ENCODE data around the gene TLCD1.

The TLCD1 gene

DNA sequence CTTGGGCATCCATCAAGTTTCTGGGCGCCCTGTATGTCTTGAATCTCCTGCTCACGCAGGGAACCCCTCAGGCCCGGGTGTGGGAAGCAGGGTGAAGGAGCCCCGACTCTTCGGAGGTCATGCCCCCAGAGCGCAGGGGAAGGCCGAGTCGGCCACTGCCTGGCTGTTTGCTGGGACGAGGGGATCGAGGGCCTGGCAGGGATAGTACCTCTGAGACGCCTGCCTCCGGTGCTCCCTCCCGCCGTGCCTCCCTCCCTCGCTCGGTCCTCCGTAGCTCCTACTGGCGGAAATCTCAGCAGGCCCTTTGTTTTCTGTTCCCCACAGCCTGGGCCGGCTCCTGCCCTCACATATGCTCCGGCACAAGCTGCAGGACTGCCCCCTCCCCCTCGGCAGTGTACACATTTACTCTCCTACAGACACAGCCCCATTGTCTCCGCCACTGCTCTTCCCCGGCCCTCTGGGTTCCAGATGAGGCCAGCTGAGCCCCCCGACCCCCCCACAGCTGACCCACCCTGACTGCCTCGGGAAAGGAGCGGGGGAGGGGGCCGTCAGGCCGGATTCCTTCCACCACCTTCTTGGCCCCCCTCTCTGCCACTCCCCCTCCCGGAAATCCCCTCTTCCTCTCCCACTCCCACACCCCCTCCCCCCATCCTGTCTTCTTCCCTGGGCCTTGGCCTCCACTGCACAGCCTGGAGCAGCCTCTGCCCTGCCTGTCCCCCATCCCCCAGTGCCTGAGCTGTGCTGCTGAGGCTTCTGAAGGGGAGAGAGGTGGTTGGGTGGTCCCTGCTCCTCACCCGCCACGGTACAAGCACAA, 19.1 kb upstream of the TLCD1 start:
- intact Hi-C loops (cut with DNase I; ENCODE audit: low total_unique reads), result loop anchor here (10.0 kb wide), 1 partner anchor 60 kb away; no protein-coding TSS in a partner anchor
- peaks cover 0 to 82% (median 47%) of the 10 kb centered on the region in 4 donors for H3K4me1 ChIP-seq
- no peaks in the 10 kb centered on the region for H3K9me3 ChIP-seq
- peaks cover 0 to 26% (median 23%) of the 10 kb centered on the region in 3 donors for H3K36me3 ChIP-seq
- H3K27me3 ChIP-seq, result no peaks in the 10 kb centered on the region
- peak overlapping the region; percentile 63 to 73 for H3K4me3 ChIP-seq
- peak in 1 of 2 donors; percentile 84 for DNase-seq
- H3K27ac ChIP-seq, result peak overlapping the region; percentile 81 to 83
- TF ChIP-seq, protein P1, sequence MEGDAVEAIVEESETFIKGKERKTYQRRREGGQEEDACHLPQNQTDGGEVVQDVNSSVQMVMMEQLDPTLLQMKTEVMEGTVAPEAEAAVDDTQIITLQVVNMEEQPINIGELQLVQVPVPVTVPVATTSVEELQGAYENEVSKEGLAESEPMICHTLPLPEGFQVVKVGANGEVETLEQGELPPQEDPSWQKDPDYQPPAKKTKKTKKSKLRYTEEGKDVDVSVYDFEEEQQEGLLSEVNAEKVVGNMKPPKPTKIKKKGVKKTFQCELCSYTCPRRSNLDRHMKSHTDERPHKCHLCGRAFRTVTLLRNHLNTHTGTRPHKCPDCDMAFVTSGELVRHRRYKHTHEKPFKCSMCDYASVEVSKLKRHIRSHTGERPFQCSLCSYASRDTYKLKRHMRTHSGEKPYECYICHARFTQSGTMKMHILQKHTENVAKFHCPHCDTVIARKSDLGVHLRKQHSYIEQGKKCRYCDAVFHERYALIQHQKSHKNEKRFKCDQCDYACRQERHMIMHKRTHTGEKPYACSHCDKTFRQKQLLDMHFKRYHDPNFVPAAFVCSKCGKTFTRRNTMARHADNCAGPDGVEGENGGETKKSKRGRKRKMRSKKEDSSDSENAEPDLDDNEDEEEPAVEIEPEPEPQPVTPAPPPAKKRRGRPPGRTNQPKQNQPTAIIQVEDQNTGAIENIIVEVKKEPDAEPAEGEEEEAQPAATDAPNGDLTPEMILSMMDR (IDR thresholded peaks at IDR 0.05), result no peak

GRCh38 chr17:28744104-28744971, 18.3 kb upstream of the TLCD1 start:
- intact Hi-C loops (cut with DNase I; ENCODE audit: low total_unique reads), result loop anchor here (10.0 kb wide), 1 partner anchor 60 kb away; no protein-coding TSS in a partner anchor
- DNase-seq, result no peak
- Histone ChIP-seq H3K27ac (peak overlapping the region; percentile 81 to 83), H3K4me1 (peaks cover 0 to 74% (median 44%) of the 10 kb centered on the region in 4 donors), H3K36me3 (peaks cover 0 to 20% (median 18%) of the 10 kb centered on the region in 3 donors), H3K27me3 (no peaks in the 10 kb centered on the region), H3K4me3 (peak overlapping the region; percentile 63 to 73), H3K9me3 (no peaks in the 10 kb centered on the region)
- TF ChIP-seq, protein P1 (IDR thresholded peaks at IDR 0.05), result no peak

DNA sequence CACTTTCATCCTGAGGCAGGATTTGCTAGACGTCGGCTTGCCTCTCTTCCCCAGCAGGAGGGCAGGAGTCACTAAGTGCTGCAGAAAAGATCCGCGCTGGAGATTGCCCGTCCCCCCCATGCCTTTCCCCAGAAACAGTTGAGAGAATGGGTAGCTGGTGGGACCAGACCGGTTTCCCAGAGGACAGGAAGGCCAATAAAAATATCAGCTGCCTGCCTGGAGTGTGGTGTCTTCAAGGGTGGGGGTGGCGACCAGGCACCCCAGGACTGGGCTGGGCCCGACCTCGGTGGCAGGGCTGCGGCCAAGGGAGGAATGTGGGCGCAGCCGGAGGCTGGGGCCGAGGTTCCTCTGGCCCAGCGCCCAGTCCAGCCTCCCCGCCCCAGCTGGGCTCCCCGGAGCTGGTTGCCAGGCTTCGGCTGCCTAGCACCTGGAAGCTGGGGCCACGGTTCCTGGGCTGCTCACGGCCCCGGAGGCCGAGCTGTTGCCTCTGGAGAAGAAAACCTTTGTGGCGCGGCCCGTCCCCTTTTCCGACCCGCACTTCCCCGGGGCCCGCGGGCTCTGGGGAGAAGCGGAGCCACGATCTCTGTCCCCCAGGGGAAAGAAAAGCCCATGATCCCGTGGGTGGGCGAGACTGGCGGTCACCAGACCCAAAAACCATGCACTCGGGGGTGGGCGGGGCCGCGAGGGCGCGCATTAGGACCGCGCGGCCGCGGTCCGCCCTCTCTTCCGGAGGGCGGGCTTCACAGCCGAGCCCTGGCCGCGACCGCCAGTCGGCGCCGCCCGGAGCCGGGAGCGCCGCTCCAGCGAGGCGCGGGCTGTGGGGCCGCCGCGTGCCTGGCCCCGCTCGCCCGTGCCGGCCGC, 17.4 kb upstream of the TLCD1 start, which contains the start of gene TRAF4:
TSS of gene TRAF4 (plus strand) at position 769 of the 861 bp plus-strand sequence. CDS start 102 bp downstream, outside the sequence.
- H3K27me3 ChIP-seq, result no peaks in the 10 kb centered on the region
- H3K9me3 ChIP-seq, result no peaks in the 10 kb centered on the region
- TF ChIP-seq, protein P1 (IDR thresholded peaks at IDR 0.05), result peak in 1 of 2 experiments; percentile 41
- H3K4me1 ChIP-seq, result peaks cover 0 to 66% (median 44%) of the 10 kb centered on the region in 4 donors
- peak; percentile 77 to 88 for DNase-seq
- H3K36me3 ChIP-seq, result peaks cover 0 to 11% (median 11%) of the 10 kb centered on the region in 3 donors
- intact Hi-C loops (cut with DNase I; ENCODE audit: low total_unique reads), result loop anchor here (2.0 to 10.0 kb wide), 2 partner anchors 15 to 61 kb away; partner anchors contain the start of gene NEK8
- H3K27ac ChIP-seq, result peak within 1 kb of the TSS; percentile 81 to 83
- H3K4me3 ChIP-seq, result peak within 1 kb of the TSS; percentile 63 to 73

DNA sequence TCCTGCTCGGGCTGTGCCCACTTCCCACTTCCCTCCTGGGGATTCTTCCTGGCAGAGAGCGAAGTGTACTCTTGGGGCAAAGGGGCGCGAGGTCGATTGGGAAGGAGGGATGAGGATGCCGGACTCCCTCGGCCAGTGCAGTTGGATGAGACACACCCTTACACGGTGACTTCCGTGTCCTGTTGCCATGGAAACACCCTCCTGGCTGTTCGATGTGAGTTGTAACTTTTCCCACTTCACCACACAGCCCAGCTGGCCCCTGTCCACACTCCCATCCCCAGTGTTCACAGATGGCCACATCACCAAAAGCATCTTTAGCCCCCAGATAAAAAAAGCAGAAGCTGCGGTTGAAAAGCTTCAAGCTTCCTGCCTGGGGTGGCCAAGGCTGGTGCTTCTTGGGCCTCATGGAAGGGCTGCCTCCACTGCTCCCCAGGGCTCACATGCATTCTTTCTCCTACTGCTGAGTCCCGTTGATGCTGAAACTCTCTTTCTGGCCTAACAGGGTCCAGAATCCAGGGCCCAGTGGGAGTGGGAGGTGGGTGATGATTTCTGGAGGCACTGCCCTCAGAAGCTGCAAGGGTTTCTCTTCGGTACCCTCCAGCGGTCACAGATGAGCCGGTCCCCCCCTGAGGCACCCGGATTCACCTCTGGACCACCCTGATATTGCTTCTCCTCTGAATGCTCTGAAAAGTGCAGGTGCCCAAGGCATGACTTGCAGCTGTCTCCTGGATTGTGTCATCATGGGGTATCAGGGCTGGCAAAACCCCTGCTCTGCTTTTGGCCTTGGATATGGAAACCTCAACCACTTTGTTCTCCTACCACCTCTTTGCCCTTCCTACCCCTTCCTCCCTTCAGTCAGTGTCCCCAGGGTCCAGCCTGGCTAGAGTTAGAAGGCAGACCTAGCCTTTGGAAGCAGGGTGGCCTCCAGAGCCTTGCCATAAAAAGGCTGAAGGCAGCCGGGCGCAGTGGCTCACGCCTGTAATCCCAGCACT, 15.6 kb upstream of the TLCD1 start:
- Histone ChIP-seq H3K4me1 (peaks cover 0 to 47% (median 36%) of the 10 kb centered on the region in 4 donors), H3K27me3 (no peaks in the 10 kb centered on the region), H3K36me3 (no peaks in the 10 kb centered on the region), H3K27ac (no peak overlapping the region), H3K4me3 (no peak overlapping the region), H3K9me3 (no peaks in the 10 kb centered on the region)
- no peak for DNase-seq
- TF ChIP-seq, protein P1 (IDR thresholded peaks at IDR 0.05), result no peak
- intact Hi-C loops (cut with DNase I; ENCODE audit: low total_unique reads), result loop anchor here (2.0 to 10.0 kb wide), 2 partner anchors 13 to 63 kb away; partner anchors contain the start of gene NEK8

Data from tibial artery (tissue), 4 donors.